WTC11 (cell line): ENCODE results near the gene ITGAE.

Source experiments
- CBFB ChIP-seq: sonication (generic); formaldehyde crosslinking; IDR thresholded peaks from 2 replicates; pipeline ENCODE4 v1.8.1; 2022; ENCODE audit warnings: mild to moderate bottlenecking, low read depth, missing genetic modification reagents
- CREB1 ChIP-seq: sonication (generic); formaldehyde crosslinking; IDR thresholded peaks from 2 replicates; pipeline ENCODE4 v1.8.0; 2023; ENCODE audit warnings: mild to moderate bottlenecking, missing genetic modification reagents
- CTCF ChIP-seq: fragments of 200-600 bp; IDR thresholded peaks from 2 replicates; pipeline ENCODE4 v1.8.0; 2022; ENCODE audit warnings: antibody characterized with exemption
- ELF4 ChIP-seq: sonication (generic); formaldehyde crosslinking; IDR thresholded peaks from 2 replicates; pipeline ENCODE4 v1.8.1; 2022; ENCODE audit warnings: low read depth, mild to moderate bottlenecking, moderate library complexity, missing genetic modification reagents
- FOXP1 ChIP-seq: sonication (generic); formaldehyde crosslinking; IDR thresholded peaks from 2 replicates; pipeline ENCODE4 v1.8.0; 2022; ENCODE audit warnings: missing genetic modification reagents, mild to moderate bottlenecking, moderate library complexity, borderline replicate concordance
- JUN ChIP-seq: sonication (generic); formaldehyde crosslinking; IDR thresholded peaks from 2 replicates; pipeline ENCODE4 v1.8.0; 2023; ENCODE audit warnings: mild to moderate bottlenecking, missing genetic modification reagents
- NR1H2 ChIP-seq: sonication (generic); formaldehyde crosslinking; IDR thresholded peaks from 2 replicates; pipeline ENCODE4 v1.9.0; 2021; ENCODE audit warnings: mild to moderate bottlenecking, moderate library complexity, missing genetic modification reagents
- PRDM15 ChIP-seq: sonication (generic); formaldehyde crosslinking; IDR thresholded peaks from 2 replicates; pipeline ENCODE4 v1.8.0; 2022; ENCODE audit warnings: missing genetic modification reagents
- PREB ChIP-seq: sonication (generic); formaldehyde crosslinking; IDR thresholded peaks from 2 replicates; pipeline ENCODE4 v1.8.1; 2022; ENCODE audit warnings: mild to moderate bottlenecking, missing genetic modification reagents, moderate library complexity, borderline replicate concordance
- ZMAT4 ChIP-seq: fragments of 250-450 bp; sonication (Bioruptor Pico); IDR thresholded peaks from 2 replicates; pipeline ENCODE4 v1.9.0; 2021; ENCODE audit warnings: mild to moderate bottlenecking
- ZNF425 ChIP-seq: fragments of 250-450 bp; sonication (Bioruptor Pico); conservative IDR thresholded peaks from 2 replicates; pipeline ENCODE4 v1.9.0; 2021; ENCODE audit warnings: mild to moderate bottlenecking

GRCh38 chr17:3759597-3760216, 41.3 kb downstream of the ITGAE start:
- TF ChIP-seq CREB1 (CRISPR knock-in tag) (no peak), JUN (no peak), PRDM15 (no peak), CBFB (CRISPR knock-in tag) (no peak), FOXP1 (CRISPR knock-in tag) (no peak), ELF4 (CRISPR knock-in tag) (no peak), CTCF (no peak), NR1H2 (CRISPR knock-in tag) (no peak), ZMAT4 (CRISPR knock-in tag) (no peak), PREB (no peak), ZNF425 (CRISPR knock-in tag) (no peak)
